Fibroblast of skin of scalp (primary cell): ENCODE data around the gene CNTF.

Experiments used
- DNase-seq: peaks from one replicate; pipeline ENCODE4 v3.0.0-alpha.2; 2013

The CNTF gene

GRCh38 chr11:58645854-58646253 lies 23.4 kb downstream of the CNTF start:
- no peak for DNase-seq

GRCh38 chr11:58647141-58647699 lies 24.8 kb downstream of the CNTF start:
- DNase-seq = no peak

GRCh38 chr11:58647866-58648265 lies 25.4 kb downstream of the CNTF start:
- DNase-seq = no peak

GRCh38 chr11:58649623-58650022 lies 27.2 kb downstream of the CNTF start:
- no peak for DNase-seq

GRCh38 chr11:58650496-58650895 lies 28.0 kb downstream of the CNTF start:
- DNase-seq = no peak

- peak; percentile 2 for DNase-seq
These were observed 30.3 kb downstream of the CNTF start for GRCh38 chr11:58652726-58653280.

- DNase-seq = peak; percentile 77
These were observed 31.8 kb downstream of the CNTF start for GRCh38 chr11:58654079-58654907.

- DNase-seq = no peak
These were observed 32.4 kb downstream of the CNTF start for GRCh38 chr11:58654908-58655296.

GRCh38 chr11:58656348-58656747 lies 33.9 kb downstream of the CNTF start:
- no peak for DNase-seq

GRCh38 chr11:58658623-58659022 lies 36.2 kb downstream of the CNTF start:
- no peak for DNase-seq

- DNase-seq = no peak
These were observed 36.9 kb downstream of the CNTF start for GRCh38 chr11:58659404-58659803.

GRCh38 chr11:58659910-58660570 lies 37.6 kb downstream of the CNTF start:
- no peak for DNase-seq

- DNase-seq = no peak
These were observed 49.6 kb downstream of the CNTF start for GRCh38 chr11:58671983-58672633.

GRCh38 chr11:58674609-58675008 lies 52.1 kb downstream of the CNTF start:
- no peak for DNase-seq
